ENCODE results near the gene DNAJC16. TPM values are rescaled to one million over a fixed set of nuclear protein-coding genes. Genes with fewer than 3 reads are reported as not detected.
A peak's percentile ranks its signal among the peaks of the same experiment; 100 is the strongest.

The DNAJC16 gene
- total and polyA plus RNA-seq, 12 donors = 4.8 to 34.0 (median 19.9) TPM

DNA sequence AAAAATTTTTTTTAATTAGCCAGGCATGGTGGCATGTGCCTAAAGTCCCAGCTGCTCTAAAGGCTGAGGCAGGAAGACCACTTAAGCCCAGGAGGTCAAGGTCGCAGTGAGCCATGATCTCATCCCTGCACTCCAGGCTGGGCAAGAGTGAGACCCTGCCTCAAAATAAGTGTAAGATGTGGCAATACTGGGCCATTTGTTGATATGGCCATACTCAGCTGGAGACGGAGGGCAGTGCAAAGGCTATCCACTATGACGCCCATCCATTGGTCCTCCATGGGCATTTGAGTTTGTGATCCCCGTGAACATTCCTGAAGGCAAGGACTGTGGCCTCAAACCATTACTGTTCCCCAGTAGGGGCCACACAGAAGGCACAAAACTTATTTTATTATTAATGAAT, 4.1 kb upstream of the DNAJC16 start:
- no peak overlapping the region for H3K4me3 ChIP-seq
- H3K27ac ChIP-seq = peak overlapping the region in 1 of 5 donors; percentile 94
- WGBS, 4 donors = 93 to 100% (median 95%) methylated on average over 4 of the region's 4 CpGs
- no peaks in the 10 kb centered on the region for H3K27me3 ChIP-seq
- intact Hi-C loops (cut with DNase I) = no loop called here
- no peaks in the 10 kb centered on the region for H3K36me3 ChIP-seq (replicated peaks in 1 of 2)
- no peak for TF ChIP-seq POLR2A (IDR thresholded peaks at IDR 0.05)
- TF ChIP-seq, protein P1, sequence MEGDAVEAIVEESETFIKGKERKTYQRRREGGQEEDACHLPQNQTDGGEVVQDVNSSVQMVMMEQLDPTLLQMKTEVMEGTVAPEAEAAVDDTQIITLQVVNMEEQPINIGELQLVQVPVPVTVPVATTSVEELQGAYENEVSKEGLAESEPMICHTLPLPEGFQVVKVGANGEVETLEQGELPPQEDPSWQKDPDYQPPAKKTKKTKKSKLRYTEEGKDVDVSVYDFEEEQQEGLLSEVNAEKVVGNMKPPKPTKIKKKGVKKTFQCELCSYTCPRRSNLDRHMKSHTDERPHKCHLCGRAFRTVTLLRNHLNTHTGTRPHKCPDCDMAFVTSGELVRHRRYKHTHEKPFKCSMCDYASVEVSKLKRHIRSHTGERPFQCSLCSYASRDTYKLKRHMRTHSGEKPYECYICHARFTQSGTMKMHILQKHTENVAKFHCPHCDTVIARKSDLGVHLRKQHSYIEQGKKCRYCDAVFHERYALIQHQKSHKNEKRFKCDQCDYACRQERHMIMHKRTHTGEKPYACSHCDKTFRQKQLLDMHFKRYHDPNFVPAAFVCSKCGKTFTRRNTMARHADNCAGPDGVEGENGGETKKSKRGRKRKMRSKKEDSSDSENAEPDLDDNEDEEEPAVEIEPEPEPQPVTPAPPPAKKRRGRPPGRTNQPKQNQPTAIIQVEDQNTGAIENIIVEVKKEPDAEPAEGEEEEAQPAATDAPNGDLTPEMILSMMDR (IDR thresholded peaks at IDR 0.05) = no peak
- peaks cover 20 to 35% of the 10 kb centered on the region in 2 donors for H3K4me1 ChIP-seq (replicated peaks in 1 of 2)
- peak in 5 of 7 donors; percentile 21 to 62 (median 33) for DNase-seq
- no peaks in the 10 kb centered on the region for H3K9me3 ChIP-seq (replicated peaks in 1 of 3)

DNA sequence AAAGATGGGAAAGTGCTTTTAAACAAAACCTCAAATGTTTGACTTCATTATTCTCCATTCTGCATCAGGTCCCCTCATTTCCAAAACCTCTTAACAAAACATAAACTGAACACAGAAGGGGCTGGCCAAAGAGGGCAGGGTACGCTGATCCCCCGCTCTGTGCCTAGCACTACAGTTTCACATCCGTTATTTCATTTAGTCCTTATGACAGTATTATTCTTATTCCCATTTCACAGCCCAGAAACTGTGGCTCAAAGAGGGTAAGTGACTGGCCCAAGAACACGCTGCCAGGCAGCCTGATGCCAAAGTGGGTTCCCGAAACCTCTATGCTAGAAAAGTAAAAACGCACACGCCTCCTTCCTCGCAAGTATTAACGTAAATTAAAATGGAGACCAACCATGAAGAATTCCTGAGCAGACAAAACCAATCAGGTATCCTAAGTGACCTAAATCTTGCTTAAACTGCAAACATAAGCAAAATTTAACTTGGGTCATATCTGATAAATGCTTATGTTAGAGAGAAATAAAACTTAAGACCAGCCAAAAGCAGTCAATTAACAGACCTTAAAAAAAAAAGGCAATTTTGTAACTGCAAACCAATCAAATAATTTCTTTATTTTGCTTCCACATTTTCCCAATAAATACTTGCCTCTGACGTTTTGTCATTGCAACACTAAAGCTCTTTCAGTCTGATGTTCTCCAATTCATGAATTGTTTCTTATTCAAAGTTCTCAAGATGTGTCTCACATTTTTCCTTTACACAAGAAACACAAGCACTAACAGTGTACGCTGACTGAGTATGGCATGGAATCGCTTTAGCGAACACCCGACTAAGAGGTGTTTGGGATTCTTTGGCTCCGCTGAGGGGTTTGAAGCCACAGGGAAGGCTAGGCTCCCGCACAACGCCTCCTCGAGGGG, 3.3 kb upstream of the DNAJC16 start:
- no peak for TF ChIP-seq POLR2A (IDR thresholded peaks at IDR 0.05)
- TF ChIP-seq, protein P1 (IDR thresholded peaks at IDR 0.05) = no peak
- Histone ChIP-seq H3K27ac (peak overlapping the region; percentile 75 to 100 (median 94)), H3K27me3 (no peaks in the 10 kb centered on the region), H3K4me3 (peak overlapping the region in 2 of 4 donors; percentile 67 to 97), H3K36me3 (replicated peaks in 1 of 2) (no peaks in the 10 kb centered on the region), H3K4me1 (replicated peaks in 1 of 2) (peaks cover 21 to 39% of the 10 kb centered on the region in 2 donors), H3K9me3 (replicated peaks in 1 of 3) (no peaks in the 10 kb centered on the region)
- 34 to 39% (median 36%) methylated on average over 15 to 18 of the region's 18 CpGs for WGBS, 4 donors
- intact Hi-C loops (cut with DNase I) = no loop called here
- DNase-seq = peak in 4 of 7 donors; percentile 25 to 65 (median 36)

DNA sequence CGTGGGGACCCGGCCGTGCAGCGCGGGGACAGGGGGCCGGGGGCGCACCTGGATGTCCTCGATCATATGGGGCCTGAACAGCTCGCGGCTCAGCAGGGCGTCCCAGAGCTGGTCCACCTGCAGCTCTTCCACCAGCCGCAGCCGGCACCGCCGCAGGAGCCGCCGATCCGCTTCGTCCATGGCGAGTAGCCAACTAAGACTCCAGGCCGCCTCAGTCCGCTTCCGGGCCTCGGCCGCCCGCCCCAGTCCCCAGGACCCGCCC, 2.7 kb upstream of the DNAJC16 start, which contains the start of gene CASP9:
Gene CASP9, minus strand, starts transcription at position 195 of the 262 bp plus-strand sequence. Its CDS starts 15 bp downstream, at position 180.
- WGBS, 4 donors = 1% methylated on average over 26 to 27 of the region's 27 CpGs; no CpG with 5 or more reads in 2 of the 4 donors

More for the DNA sequence above, 2.7 kb upstream of the DNAJC16 start, which contains the start of gene CASP9:
- Histone ChIP-seq H3K27ac (peak within 1 kb of the TSS; percentile 75 to 100 (median 94)), H3K36me3 (replicated peaks in 1 of 2) (no peaks in the 10 kb centered on the region), H3K4me1 (replicated peaks in 1 of 2) (peaks cover 21 to 39% of the 10 kb centered on the region in 2 donors), H3K27me3 (no peaks in the 10 kb centered on the region), H3K4me3 (peak within 1 kb of the TSS in 2 of 4 donors; percentile 67 to 97), H3K9me3 (replicated peaks in 1 of 3) (no peaks in the 10 kb centered on the region)
- TF ChIP-seq, protein P1 (IDR thresholded peaks at IDR 0.05) = no peak
- peak; percentile 28 to 79 for TF ChIP-seq POLR2A (IDR thresholded peaks at IDR 0.05)
- DNase-seq = no peak
- intact Hi-C loops (cut with DNase I) = no loop called here
